ENCODE measurements around the gene ZNF14. TPM values are rescaled to one million over a fixed set of nuclear protein-coding genes. Genes with fewer than 3 reads are reported as not detected.
"Not testable (repeated sequence)": the region's sequence is repeated elsewhere in the genome, so short reads cannot be mapped to it uniquely, and the experiment has no call there.

The ZNF14 gene
- total and polyA plus RNA-seq, 2 donors from 2014 or later, result 5.0 to 10.2 TPM

- Histone ChIP-seq H3K4me1 (ENCODE audit: control insufficient read depth in 2 of 3, insufficient read depth in 2 of 3, low read depth in 1 of 3, low read length in 3 of 3) (peaks cover 5 to 16% (median 9%) of the 10 kb centered on the region in 3 donors), H3K4me3 (ENCODE audit: low read length in 3 of 3) (no peak overlapping the region), H3K27me3 (ENCODE audit: control insufficient read depth, insufficient read depth, low read length) (no peaks in the 10 kb centered on the region), H3K9ac (ENCODE audit: low read length in 3 of 3) (no peak overlapping the region), H3K9me3 (ENCODE audit: control insufficient read depth in 2 of 3, insufficient read depth in 1 of 3, low read length in 3 of 3) (no peaks in the 10 kb centered on the region), H3K27ac (ENCODE audit: low read depth in 2 of 2, low read length in 2 of 2) (no peak overlapping the region), H3K36me3 (ENCODE audit: control insufficient read depth in 2 of 3, insufficient read depth in 3 of 3, low read length in 3 of 3) (no peaks in the 10 kb centered on the region)
- no peak for FAIRE-seq
- no peak for TF ChIP-seq CTCF (IDR thresholded peaks at IDR 0.05; ENCODE audit: borderline replicate concordance, extremely low read depth, insufficient read depth)
- DNase-seq, result no peak
- intact Hi-C loops (cut with DNase I), result no loop called here
Observed at GRCh38 chr19:19774354-19775033, 41.6 kb upstream of the ZNF14 start.

DNA sequence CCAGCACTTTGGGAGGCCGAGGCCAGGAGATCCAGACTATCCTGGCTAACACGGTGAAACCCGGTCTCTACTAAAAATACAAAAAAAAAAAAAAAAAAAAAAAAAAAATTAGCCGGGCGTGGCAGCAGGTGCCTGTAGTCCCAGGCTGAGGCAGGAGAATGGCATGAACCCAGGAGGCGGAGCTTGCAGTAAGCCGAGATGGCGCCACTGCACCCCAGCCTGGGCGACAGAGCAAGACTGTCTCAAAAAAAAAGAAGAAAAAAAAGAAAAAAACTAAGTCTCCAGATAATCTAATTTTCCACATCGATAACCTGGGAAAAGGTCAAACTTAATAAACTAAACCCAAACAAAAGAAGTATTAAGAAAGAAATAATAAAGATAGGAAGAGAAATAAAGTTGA, 39.1 kb upstream of the ZNF14 start:
- not testable (repeated sequence) for H3K4me3 ChIP-seq (ENCODE audit: low read length in 3 of 3); H3K4me1 ChIP-seq (ENCODE audit: control insufficient read depth in 2 of 3, insufficient read depth in 2 of 3, low read depth in 1 of 3, low read length in 3 of 3); DNase-seq

DNA sequence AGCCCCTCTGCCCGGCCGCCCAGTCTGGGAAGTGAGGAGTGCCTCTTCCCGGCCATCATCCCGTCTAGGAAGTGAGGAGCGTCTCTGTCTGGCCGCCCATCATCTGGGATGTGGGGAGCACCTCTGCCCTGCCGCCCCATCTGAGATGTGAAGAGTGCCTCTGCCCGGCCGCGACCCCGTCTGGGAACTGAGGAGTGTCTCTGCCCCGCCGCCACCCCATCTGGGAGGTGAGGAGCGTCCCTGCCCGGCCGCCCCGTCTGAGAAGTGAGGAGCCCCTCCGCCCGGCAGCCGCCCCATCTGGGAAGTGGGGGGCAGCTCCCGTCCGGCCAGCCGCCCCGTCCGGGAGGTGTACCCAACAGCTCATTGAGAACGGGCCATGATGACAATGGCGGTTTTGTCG, 37.1 kb upstream of the ZNF14 start:
- FAIRE-seq; intact Hi-C loops (cut with DNase I); H3K27me3 ChIP-seq (ENCODE audit: control insufficient read depth, insufficient read depth, low read length); DNase-seq; H3K27ac ChIP-seq (ENCODE audit: low read depth in 2 of 2, low read length in 2 of 2); H3K4me3 ChIP-seq (ENCODE audit: low read length in 3 of 3); H3K36me3 ChIP-seq (ENCODE audit: control insufficient read depth in 2 of 3, insufficient read depth in 3 of 3, low read length in 3 of 3); H3K9me3 ChIP-seq (ENCODE audit: control insufficient read depth in 2 of 3, insufficient read depth in 1 of 3, low read length in 3 of 3); H3K9ac ChIP-seq (ENCODE audit: low read length in 3 of 3); H3K4me1 ChIP-seq (ENCODE audit: control insufficient read depth in 2 of 3, insufficient read depth in 2 of 3, low read depth in 1 of 3, low read length in 3 of 3): not testable (repeated sequence)

More for the DNA sequence above, 39.1 kb upstream of the ZNF14 start:
- H3K36me3 ChIP-seq (ENCODE audit: control insufficient read depth in 2 of 3, insufficient read depth in 3 of 3, low read length in 3 of 3); H3K27ac ChIP-seq (ENCODE audit: low read depth in 2 of 2, low read length in 2 of 2); H3K27me3 ChIP-seq (ENCODE audit: control insufficient read depth, insufficient read depth, low read length); FAIRE-seq; H3K9me3 ChIP-seq (ENCODE audit: control insufficient read depth in 2 of 3, insufficient read depth in 1 of 3, low read length in 3 of 3); H3K9ac ChIP-seq (ENCODE audit: low read length in 3 of 3); intact Hi-C loops (cut with DNase I): not testable (repeated sequence)

DNA sequence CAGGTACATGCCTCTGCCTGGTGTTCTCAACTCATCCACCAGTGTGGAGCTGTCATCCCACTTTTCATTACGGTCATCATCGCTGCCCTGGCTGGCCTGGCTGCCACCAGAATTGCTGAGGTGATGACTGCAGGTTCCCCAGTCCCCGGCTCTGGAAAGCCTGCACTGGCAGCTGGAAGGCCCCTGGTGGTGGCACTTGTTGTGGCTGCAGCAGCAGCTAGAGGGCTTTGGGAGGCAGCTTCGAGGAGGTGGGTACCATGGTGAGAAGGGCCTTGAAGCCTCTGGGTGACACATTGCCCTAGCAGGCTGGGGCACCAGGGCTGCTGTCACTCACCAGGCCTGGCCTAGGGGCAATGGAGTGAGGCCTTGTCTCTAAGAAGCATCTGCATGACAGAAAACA, 25.3 kb upstream of the ZNF14 start:
- no peaks in the 10 kb centered on the region for H3K27me3 ChIP-seq (ENCODE audit: control insufficient read depth, insufficient read depth, low read length)
- no peaks in the 10 kb centered on the region for H3K9me3 ChIP-seq (ENCODE audit: control insufficient read depth in 2 of 3, insufficient read depth in 1 of 3, low read length in 3 of 3)
- H3K9ac ChIP-seq (ENCODE audit: low read length in 3 of 3), result no peak overlapping the region
- FAIRE-seq, result no peak
- no peak overlapping the region for H3K4me3 ChIP-seq (ENCODE audit: low read length in 3 of 3)
- no peak for DNase-seq
- no peak overlapping the region for H3K27ac ChIP-seq (ENCODE audit: low read depth in 2 of 2, low read length in 2 of 2)
- no peaks in the 10 kb centered on the region for H3K4me1 ChIP-seq (ENCODE audit: control insufficient read depth in 2 of 3, insufficient read depth in 2 of 3, low read depth in 1 of 3, low read length in 3 of 3)
- intact Hi-C loops (cut with DNase I), result no loop called here
- no peaks in the 10 kb centered on the region for H3K36me3 ChIP-seq (ENCODE audit: control insufficient read depth in 2 of 3, insufficient read depth in 3 of 3, low read length in 3 of 3)
- TF ChIP-seq CTCF (IDR thresholded peaks at IDR 0.05; ENCODE audit: borderline replicate concordance, extremely low read depth, insufficient read depth), result no peak
